ENCODE measurements around the gene YIPF3.

DNA sequence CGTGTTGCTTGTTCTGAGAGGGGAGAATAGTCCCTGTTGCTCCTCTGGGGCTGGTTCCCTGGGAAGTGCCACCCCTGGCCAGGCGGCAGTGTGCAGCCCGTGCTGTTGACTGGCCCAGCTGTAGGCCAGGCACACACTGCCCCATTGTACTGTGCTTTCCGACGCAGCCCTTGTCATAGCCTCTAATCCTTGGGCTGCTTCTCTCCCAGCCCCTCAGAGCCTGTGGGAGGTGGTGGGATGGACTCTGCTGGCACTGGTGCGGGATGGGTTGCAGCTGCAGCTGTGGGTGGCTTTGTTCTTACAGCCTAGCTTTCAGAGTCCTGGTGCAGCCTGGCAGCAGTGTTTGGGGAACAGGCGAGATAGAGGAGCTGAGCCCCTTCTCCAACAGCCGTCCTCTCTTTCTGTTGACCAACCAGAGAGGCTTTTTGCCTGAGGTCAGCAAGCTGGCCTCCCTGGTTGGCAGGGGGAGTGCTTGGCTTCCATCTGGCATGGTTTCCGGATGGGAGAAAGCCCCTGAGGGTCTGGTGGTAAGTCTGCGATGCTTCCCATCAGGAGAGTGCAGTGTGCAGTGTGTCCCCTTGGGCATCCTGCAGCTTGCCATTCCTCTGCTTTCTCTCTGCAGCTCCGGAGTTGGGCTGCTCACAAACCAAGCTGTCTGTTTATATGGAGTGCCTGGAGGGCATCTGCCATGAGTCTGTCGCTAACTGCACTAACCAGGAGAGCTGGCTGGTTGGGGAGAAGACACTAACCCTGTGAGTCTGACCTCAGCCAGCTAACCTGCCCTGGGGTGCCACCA, 27.3 kb downstream of the YIPF3 start:
- TF ChIP-seq, protein P1, sequence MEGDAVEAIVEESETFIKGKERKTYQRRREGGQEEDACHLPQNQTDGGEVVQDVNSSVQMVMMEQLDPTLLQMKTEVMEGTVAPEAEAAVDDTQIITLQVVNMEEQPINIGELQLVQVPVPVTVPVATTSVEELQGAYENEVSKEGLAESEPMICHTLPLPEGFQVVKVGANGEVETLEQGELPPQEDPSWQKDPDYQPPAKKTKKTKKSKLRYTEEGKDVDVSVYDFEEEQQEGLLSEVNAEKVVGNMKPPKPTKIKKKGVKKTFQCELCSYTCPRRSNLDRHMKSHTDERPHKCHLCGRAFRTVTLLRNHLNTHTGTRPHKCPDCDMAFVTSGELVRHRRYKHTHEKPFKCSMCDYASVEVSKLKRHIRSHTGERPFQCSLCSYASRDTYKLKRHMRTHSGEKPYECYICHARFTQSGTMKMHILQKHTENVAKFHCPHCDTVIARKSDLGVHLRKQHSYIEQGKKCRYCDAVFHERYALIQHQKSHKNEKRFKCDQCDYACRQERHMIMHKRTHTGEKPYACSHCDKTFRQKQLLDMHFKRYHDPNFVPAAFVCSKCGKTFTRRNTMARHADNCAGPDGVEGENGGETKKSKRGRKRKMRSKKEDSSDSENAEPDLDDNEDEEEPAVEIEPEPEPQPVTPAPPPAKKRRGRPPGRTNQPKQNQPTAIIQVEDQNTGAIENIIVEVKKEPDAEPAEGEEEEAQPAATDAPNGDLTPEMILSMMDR (IDR thresholded peaks at IDR 0.05) = no peak
- TF ChIP-seq POLR2A (IDR thresholded peaks at IDR 0.05) (no peak), POLR2AphosphoS5 (IDR thresholded peaks at IDR 0.05) (no peak)
